Ovary (tissue), 3 donors: ENCODE data around the gene NUDCD3.

Experiments used
- EP300 ChIP-seq: sonication (generic); formaldehyde crosslinking; IDR thresholded peaks from one replicate; pipeline ENCODE4 v1.6.1; 2017; ENCODE audit warnings: antibody characterized with exemption
- POLR2A ChIP-seq: fragments of 450-650 bp; IDR thresholded peaks from one replicate; pipeline ENCODE4 v1.6.1; 2017; ENCODE audit warnings: antibody characterized with exemption, mild to moderate bottlenecking, moderate library complexity
- TF ChIP-seq, protein P1 (sequence below), 3 donors: fragments of 450-650 bp in 2 of 3; fragments of 200-600 bp in 1 of 3; IDR thresholded peaks; one replicate each; pipeline versions ENCODE4 v1.5.1 to v1.8.0; 2016 to 2022; ENCODE audit warnings: antibody characterized with exemption in 3 of 3, mild to moderate bottlenecking in 1 of 3
- donor health status: DM: no; HTN: no; CAD: no.

DNA sequence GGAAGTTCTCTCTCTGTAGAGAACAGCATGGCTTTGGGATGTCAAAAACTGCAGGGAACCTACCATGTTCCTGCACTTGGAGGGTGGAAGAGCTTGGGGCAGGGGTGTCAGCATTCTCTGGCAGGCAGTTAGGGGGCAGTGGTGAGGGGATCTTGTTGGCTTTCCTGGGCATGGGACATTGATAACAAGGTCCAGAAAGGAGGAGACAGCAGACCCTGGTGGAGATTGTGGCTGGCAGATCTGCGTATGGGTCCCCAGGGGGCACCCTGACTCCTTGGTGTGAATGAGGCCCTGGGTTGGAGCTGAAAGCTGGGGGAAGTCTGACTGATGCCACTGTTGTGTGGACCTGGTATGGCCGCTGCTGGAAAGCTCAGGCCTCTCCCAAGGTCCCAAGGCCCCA lies 142.2 kb downstream of the NUDCD3 start:
- TF ChIP-seq, protein P1, sequence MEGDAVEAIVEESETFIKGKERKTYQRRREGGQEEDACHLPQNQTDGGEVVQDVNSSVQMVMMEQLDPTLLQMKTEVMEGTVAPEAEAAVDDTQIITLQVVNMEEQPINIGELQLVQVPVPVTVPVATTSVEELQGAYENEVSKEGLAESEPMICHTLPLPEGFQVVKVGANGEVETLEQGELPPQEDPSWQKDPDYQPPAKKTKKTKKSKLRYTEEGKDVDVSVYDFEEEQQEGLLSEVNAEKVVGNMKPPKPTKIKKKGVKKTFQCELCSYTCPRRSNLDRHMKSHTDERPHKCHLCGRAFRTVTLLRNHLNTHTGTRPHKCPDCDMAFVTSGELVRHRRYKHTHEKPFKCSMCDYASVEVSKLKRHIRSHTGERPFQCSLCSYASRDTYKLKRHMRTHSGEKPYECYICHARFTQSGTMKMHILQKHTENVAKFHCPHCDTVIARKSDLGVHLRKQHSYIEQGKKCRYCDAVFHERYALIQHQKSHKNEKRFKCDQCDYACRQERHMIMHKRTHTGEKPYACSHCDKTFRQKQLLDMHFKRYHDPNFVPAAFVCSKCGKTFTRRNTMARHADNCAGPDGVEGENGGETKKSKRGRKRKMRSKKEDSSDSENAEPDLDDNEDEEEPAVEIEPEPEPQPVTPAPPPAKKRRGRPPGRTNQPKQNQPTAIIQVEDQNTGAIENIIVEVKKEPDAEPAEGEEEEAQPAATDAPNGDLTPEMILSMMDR (IDR thresholded peaks at IDR 0.05), result no peak
- TF ChIP-seq POLR2A (no peak), EP300 (no peak)
